HCT116 (cell line): ENCODE data around the gene COL16A1.

Source experiments
- CEBPB ChIP-seq: IDR thresholded peaks from 2 replicates; pipeline ENCODE4 v1.6.1; 2012; ENCODE audit warnings: low read depth
- ELF1 ChIP-seq: IDR thresholded peaks from 2 replicates; pipeline ENCODE4 v1.6.1; 2012; ENCODE audit warnings: low read depth, borderline replicate concordance
- EZH2 ChIP-seq: fragments of 200-600 bp; sonication (generic); IDR thresholded peaks from 2 replicates; pipeline ENCODE4 v1.6.1; 2017; ENCODE audit warnings: antibody characterized with exemption, mixed run types
- POLR2A ChIP-seq: IDR thresholded peaks from 2 replicates; pipeline ENCODE4 v1.7.0; 2011; ENCODE audit warnings: borderline replicate concordance; ENCODE audit not compliant: insufficient read depth, insufficient read length; ENCODE audit errors: extremely low read depth
- POLR2AphosphoS5 ChIP-seq: IDR thresholded peaks from 2 replicates; pipeline ENCODE4 v1.6.1; 2011; ENCODE audit warnings: mild to moderate bottlenecking, low read depth, low read length, moderate library complexity
- RAD21 ChIP-seq: IDR thresholded peaks from 2 replicates; pipeline ENCODE4 v1.6.1; 2012; ENCODE audit warnings: low read depth, mild to moderate bottlenecking
- SRF ChIP-seq: IDR thresholded peaks from 2 replicates; pipeline ENCODE4 v1.6.1; 2012; ENCODE audit warnings: low read depth
- TCF7L2 ChIP-seq: IDR thresholded peaks from 2 replicates; pipeline ENCODE4 v1.7.0; 2011; ENCODE audit warnings: borderline replicate concordance, inconsistent platforms; ENCODE audit not compliant: insufficient read depth, insufficient read length; ENCODE audit errors: extremely low read depth
- YY1 ChIP-seq: IDR thresholded peaks from 2 replicates; pipeline ENCODE4 v1.6.1; 2011; ENCODE audit warnings: low read length, low read depth, moderate library complexity, mild to moderate bottlenecking; ENCODE audit not compliant: insufficient replicate concordance; ENCODE audit errors: extremely low read depth
- ZNF274 ChIP-seq: fragments of 200-500 bp; sonication (Bioruptor generic); IDR thresholded peaks from 2 replicates; pipeline ENCODE4 v1.6.1; 2014; ENCODE audit warnings: mild to moderate bottlenecking, low read depth, low read length, inconsistent platforms
- TF ChIP-seq, protein P1 (sequence below), 3 experiments: fragments of 200-600 bp in 1 of 3; sonication (generic) in 1 of 3; IDR thresholded peaks in 2 of 3; conservative IDR thresholded peaks in 1 of 3; 2 replicates each; pipeline ENCODE4 v1.5.1; 2012 to 2017; ENCODE audit warnings: low read depth in 2 of 3, low read length in 2 of 3, antibody characterized with exemption in 1 of 3, borderline replicate concordance in 1 of 3, control low read depth in 1 of 3, mild to moderate bottlenecking in 1 of 3, mixed read lengths in 1 of 3, mixed run types in 1 of 3, moderate library complexity in 1 of 3; ENCODE audit not compliant: insufficient read depth in 1 of 3
- TF ChIP-seq, protein P2 (sequence below): IDR thresholded peaks from 2 replicates; pipeline ENCODE4 v1.6.1; 2012
- TF ChIP-seq, protein P3 (sequence below): IDR thresholded peaks from 2 replicates; pipeline ENCODE4 v1.6.1; 2012; ENCODE audit warnings: low read depth

DNA sequence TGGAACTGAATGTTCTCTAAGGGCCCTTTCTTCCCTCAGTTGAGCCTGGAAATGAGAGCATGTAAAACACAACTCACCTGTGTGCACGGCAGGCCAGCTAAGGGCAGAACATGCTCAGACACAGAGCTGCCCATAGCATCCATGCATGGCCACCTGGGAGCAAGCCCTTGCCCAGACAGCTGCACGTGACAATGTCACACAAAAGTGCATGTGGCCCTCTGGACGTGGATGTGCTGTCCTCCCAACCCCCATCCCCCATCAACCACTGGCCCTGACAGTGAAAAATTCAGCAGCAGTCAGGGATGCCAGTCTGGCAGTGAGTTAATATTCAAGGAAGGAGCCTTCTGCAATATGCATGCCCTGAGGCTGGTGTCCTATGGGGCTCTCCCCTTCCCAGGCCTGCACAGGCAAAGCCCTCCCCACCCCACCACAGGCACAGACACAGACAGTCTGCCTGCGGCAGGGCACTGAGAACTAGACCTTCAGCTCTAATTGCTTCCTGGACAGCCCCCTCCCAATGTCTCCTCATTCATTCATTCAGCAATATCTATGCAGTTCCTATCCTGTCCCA lies 14.6 kb upstream of the COL16A1 start:
- no peak for TF ChIP-seq POLR2AphosphoS5
- TF ChIP-seq, protein P1, sequence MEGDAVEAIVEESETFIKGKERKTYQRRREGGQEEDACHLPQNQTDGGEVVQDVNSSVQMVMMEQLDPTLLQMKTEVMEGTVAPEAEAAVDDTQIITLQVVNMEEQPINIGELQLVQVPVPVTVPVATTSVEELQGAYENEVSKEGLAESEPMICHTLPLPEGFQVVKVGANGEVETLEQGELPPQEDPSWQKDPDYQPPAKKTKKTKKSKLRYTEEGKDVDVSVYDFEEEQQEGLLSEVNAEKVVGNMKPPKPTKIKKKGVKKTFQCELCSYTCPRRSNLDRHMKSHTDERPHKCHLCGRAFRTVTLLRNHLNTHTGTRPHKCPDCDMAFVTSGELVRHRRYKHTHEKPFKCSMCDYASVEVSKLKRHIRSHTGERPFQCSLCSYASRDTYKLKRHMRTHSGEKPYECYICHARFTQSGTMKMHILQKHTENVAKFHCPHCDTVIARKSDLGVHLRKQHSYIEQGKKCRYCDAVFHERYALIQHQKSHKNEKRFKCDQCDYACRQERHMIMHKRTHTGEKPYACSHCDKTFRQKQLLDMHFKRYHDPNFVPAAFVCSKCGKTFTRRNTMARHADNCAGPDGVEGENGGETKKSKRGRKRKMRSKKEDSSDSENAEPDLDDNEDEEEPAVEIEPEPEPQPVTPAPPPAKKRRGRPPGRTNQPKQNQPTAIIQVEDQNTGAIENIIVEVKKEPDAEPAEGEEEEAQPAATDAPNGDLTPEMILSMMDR (IDR thresholded peaks at IDR 0.05 in 2 of 3, conservative IDR thresholded peaks at IDR 0.05 in 1 of 3; ENCODE audit: borderline replicate concordance in 1 of 3, insufficient read depth in 1 of 3, low read depth in 2 of 3, low read length in 2 of 3): no peak
- TF ChIP-seq ZNF274: no peak
- no peak for TF ChIP-seq YY1
- TF ChIP-seq POLR2A: no peak
- no peak for TF ChIP-seq RAD21
- no peak for TF ChIP-seq EZH2
- TF ChIP-seq SRF: no peak
- TF ChIP-seq, protein P2, sequence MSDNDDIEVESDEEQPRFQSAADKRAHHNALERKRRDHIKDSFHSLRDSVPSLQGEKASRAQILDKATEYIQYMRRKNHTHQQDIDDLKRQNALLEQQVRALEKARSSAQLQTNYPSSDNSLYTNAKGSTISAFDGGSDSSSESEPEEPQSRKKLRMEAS: no peak
- TF ChIP-seq CEBPB: no peak
- TF ChIP-seq TCF7L2: no peak
- TF ChIP-seq, protein P3, sequence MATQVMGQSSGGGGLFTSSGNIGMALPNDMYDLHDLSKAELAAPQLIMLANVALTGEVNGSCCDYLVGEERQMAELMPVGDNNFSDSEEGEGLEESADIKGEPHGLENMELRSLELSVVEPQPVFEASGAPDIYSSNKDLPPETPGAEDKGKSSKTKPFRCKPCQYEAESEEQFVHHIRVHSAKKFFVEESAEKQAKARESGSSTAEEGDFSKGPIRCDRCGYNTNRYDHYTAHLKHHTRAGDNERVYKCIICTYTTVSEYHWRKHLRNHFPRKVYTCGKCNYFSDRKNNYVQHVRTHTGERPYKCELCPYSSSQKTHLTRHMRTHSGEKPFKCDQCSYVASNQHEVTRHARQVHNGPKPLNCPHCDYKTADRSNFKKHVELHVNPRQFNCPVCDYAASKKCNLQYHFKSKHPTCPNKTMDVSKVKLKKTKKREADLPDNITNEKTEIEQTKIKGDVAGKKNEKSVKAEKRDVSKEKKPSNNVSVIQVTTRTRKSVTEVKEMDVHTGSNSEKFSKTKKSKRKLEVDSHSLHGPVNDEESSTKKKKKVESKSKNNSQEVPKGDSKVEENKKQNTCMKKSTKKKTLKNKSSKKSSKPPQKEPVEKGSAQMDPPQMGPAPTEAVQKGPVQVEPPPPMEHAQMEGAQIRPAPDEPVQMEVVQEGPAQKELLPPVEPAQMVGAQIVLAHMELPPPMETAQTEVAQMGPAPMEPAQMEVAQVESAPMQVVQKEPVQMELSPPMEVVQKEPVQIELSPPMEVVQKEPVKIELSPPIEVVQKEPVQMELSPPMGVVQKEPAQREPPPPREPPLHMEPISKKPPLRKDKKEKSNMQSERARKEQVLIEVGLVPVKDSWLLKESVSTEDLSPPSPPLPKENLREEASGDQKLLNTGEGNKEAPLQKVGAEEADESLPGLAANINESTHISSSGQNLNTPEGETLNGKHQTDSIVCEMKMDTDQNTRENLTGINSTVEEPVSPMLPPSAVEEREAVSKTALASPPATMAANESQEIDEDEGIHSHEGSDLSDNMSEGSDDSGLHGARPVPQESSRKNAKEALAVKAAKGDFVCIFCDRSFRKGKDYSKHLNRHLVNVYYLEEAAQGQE: no peak
- TF ChIP-seq ELF1: no peak
